HG02943 (cell line): Measurements from ENCODE around the gene MSL3B.
"Not testable (repeated sequence)": the region's sequence is repeated elsewhere in the genome, so short reads cannot be mapped to it uniquely, and the experiment has no call there.

Experiments used
- ATAC-seq: cut with Tn5 transposase; IDR thresholded peaks from one replicate; pipeline ENCODE4 v1.9.1; 2021; ENCODE audit warnings: mild to moderate bottlenecking, low read depth, moderate library complexity; ENCODE audit not compliant: unreplicated experiment

The MSL3B gene

DNA sequence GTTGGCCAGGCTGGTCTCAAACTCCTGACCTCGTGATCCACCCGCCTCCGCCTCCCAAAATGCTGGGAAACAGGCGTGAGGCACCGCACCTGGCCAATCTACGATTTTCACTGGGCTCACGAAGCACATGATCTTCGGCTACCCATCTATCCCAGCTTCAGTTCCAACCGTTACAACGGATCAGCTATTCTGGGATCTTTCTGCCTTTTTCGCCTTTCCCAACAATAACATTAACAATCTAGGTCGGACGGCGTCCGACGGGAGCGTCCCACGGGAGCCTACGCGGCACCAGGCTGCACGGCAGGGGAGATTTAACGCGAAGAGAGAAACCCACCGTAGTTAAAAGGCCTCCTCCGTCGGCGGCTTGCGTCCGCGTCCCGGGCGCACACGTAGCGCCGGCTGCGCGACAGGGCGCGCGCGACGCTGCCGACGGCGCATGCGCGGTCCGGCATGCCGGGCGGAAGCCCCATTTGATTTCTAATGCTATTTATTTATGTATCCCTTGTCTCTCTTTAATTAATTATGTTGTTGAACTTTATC lies at the start of gene MSL3B:
TSS of gene MSL3B (minus strand) at position 394 of the 540 bp plus-strand sequence.
- no peak for ATAC-seq

DNA sequence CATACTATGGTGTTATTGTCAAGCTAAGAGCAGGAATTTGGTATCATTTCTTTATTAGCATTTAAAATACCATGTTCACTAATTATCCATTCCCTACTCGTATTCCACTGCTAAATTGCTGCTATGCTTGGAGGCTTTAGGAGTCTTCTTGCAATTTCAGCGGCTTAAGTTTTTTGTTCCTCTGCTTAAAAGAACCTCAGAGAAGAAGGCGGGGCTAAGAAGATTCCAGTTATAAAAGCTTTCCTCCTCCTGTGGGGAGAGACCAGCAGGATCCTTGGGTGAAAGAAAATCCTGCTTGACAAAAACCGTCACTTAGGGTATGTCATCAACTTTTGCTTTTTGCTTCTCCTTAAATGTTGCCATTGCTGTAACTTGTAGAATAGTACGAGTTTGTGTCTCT lies 48.9 kb upstream of the MSL3B start, which contains the start of gene TRPM8:
TSS of gene TRPM8 (plus strand) at position 258 of the 400 bp plus-strand sequence. CDS start 9,165 bp downstream, outside the sequence.
- ATAC-seq: no peak

- no peak for ATAC-seq
Observed at GRCh38 chr2:233915128-233915527, 46.9 kb upstream of the MSL3B start.

DNA sequence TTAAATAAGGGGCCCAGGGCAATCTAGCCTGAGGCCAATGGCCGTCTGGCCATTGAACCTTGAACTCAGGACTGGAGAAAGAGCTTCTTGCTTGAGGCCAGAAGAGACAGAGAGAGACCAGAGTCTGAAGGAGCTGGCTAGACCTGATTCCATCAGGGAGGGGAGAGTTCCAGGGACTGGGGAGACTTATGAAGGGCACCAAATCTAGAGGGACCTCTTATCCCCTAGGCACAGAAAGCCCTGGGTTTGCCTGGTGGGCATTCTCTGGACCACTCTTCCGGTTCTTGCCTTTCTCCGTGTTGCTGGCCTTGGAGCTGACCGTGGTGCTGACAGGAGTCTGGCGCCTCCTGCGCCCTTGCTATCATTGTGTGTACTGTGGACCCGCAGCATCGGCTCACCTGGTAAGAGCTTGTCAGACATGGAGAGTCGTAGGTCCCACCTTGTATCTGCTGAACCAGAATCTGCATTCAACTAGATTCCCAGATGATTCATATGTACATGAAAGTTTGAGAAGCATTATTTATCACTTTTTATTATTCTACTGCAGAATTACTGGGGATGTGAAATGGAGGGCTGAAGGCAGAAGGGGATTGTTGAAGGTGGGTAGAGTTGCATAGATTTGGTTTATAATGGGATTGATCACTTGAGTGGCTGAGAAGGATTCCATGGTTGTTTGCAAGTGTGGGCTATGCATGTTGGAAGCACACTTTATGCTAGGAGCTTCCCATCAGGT lies 44.7 kb upstream of the MSL3B start:
- no peak for ATAC-seq

DNA sequence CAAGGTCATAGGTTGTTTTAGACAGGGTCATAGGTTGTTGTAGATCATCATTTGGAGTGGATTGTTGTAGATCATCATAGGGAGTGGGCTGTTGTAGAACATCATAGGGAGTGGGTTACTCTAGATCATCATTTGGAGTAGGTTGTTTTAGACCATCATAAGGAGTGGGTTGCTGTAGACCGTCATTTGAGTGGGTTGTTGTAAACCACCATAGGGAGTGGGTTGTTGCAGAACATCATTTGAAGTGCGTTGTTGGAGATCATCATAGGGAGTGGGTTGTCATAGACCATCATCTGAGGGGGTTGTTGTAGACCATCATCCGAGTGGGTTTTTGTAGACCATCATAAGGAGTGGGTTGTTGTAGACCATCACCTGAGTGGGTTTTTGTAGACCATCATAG lies 39.4 kb upstream of the MSL3B start:
- no peak for ATAC-seq

GRCh38 chr2:233905945-233906344 lies 37.8 kb upstream of the MSL3B start:
- ATAC-seq: no peak

GRCh38 chr2:233901884-233902283 lies 33.7 kb upstream of the MSL3B start:
- no peak for ATAC-seq

- ATAC-seq: no peak
Observed at GRCh38 chr2:233901367-233901766, 33.2 kb upstream of the MSL3B start.

DNA sequence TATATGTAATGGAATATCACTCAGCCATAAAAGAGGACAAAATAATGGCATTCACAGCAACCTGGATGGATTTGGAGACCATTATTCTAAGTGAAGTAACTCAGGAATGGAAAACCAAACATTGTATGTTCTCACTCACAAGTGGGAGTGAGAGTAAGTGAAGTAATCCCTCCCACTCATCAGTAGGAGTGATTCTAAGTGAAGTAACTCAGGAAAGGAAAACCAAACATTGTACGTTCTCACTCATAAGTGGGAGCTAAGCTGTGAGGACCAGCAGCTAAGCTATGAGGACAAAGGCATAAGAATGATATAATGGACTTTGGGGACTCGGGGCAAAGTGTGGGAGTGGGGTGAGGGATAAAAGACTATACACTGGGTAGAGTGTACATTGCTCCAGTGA lies 28.1 kb upstream of the MSL3B start:
- not testable (repeated sequence) for ATAC-seq

DNA sequence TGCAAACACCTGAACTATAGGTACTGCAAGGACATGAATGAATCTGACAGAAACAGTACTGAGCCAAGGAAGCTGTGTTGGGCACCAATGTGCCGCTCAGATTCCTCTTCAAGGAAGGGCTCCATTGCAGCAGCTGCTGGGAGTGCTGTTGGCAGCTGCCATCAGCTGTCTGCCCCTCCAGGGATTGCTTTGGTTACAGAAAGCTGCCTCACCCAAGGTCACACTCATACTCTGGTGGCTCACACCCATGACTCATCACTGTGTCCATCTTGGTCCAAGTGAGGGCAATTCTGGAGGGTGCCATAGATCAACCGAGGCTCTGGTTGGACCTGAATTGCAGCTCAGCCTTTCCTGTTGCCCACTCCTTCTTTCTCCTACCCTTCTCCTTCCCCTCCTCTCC lies 24.6 kb upstream of the MSL3B start:
- ATAC-seq: no peak

DNA sequence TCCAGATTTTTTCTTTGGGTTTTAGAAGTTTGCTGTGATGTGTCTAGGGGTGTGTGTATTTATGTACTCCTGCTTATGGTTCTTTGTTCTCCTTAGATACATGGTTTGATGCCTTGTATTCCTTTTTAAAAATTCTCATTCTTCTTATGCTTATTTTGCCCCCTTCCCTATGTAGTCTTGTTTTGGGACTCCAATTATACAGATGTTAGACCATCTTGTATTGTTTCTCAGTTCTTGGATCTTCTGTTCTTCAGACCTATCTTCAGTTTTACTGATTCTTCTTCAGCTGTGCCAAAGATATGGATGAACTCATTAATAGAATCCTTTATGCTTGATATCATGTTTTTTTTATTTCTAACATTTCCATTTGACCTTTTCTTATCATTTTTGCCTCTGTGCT lies 14.2 kb upstream of the MSL3B start:
- no peak for ATAC-seq

GRCh38 chr2:233872125-233872524 lies 3.9 kb upstream of the MSL3B start:
- ATAC-seq: not testable (repeated sequence)

DNA sequence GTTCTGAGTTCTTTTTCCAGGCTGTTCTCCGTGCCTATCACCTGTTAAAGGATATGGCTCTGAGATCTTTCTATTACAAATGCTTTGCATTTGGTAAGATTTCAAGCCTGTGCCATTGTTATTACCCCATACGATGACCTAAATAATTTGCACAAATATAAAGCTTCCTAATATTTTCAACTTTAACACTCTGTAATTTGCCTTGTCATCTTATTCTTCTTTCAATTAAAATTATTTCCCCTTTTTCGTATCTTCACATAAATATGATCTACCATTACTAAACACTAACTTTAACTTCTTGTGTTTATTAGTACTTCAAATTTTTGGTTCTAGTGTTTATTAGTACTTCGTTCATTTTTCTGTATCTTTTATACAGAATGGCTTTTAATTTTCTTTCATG lies 3.2 kb upstream of the MSL3B start:
- no peak for ATAC-seq

DNA sequence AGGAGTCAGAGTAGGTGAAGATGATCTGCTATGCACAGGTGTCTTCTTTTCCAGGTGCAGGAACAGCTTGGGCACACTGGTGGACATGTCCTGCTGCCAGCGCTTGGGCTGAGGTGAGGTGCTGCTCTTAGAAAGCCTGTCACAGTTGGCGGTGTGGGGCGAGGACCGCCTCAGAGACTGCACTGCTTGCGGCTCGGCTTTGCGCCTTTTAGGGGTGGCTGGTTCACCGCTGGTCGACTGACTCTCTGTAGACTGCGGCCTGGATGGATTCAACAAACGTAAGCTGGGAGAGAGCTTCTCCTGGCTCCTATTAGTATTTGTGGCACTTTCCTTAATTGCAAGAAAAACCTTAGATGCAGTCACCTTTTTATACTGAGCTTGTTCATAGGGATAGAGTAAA lies 1.7 kb downstream of the MSL3B start:
- no peak for ATAC-seq

- ATAC-seq: no peak
Observed at GRCh38 chr2:233865838-233866237, 2.3 kb downstream of the MSL3B start.

DNA sequence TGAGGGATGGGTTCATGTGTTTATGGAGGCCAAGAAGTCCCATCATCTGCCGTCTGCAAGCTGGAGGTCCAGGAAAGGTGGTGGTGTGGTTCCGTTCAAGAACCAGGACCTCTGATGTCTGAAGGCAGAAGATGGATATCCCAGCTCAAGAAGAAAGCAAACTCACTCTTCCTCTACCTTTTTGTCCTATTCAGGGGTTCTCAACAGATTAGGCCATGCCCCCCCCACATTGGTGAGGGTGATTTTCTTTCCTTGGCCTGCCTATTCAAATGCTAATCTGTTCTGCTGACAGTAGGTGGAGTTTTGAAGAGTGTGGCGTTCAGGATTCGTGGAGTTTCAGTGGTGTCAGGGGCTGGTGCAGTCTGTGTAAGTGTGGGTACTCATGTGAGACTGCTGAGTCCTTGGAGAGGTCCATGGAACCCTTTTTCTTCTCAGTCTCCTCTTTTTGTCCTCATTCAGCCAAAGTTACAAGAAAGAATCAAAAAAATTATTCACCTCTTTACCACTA lies 5.9 kb downstream of the MSL3B start:
- ATAC-seq: no peak

- ATAC-seq: no peak
Observed at GRCh38 chr2:233858331-233858730, 9.9 kb downstream of the MSL3B start.

- no peak for ATAC-seq
Observed at GRCh38 chr2:233857511-233858141, 10.6 kb downstream of the MSL3B start.

DNA sequence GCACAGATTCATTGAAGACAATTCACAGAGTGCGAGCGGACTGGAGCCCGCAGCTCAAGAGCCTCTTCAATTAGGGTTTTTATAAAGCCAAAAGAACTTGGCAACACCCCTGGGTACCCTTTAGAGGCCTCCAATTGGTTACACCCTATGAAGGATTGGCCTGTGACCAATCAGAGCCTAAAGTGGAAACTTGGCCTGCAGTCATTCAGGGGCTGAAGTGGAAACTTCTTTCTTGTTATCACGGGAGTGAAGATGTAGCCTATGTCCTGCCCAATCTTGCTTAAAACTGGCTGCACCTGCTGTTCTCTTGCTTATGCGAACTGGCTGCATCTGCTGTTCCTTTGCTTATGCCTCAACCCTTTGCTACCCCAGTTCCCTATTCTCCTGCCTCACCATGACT lies 12.0 kb downstream of the MSL3B start:
- no peak for ATAC-seq

GRCh38 chr2:233855345-233855744 lies 12.8 kb downstream of the MSL3B start:
- no peak for ATAC-seq

DNA sequence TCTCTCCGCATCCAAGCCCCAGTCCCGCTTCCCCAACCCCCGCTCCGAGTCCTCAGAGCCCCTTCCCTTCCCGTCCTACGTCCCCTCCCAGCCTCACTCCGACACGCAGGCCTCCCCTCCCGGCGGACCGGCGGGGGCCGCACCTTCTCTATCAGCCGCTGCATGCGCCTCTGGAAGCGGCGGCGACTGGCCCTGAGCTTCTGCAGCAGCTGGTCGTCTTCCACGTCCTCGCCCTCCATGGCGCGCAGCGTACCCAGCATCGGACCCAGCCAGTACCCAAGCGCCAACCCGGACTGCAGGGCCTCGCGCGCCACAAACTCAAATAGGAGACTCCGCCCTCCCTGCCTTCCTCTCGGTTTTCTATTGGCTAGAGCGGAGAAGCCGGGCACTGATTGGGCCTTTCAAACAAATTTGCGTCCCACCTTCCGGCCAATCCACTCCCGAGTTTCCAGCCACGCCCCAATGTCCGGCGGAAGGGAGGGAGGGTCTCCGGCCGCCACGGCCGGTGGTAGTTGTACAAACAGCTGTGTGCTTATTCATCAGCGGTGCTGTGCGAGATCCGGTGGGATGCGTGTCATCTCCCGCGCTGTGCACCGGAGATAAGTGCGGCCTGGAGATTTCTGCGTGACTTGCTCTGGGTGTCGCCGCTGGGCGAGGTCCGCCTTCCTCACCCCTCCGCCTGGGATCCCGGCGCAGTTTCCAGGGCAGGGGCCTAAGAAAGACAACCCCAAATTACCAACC lies 13.8 kb downstream of the MSL3B start, which contains the start of gene HJURP:
TSS of gene HJURP (minus strand) at position 295 of the 741 bp plus-strand sequence. CDS start at position 260, 35 bp downstream.
- peak; percentile 97 for ATAC-seq
